Duodenal mucosa (tissue), 2 donors: ENCODE data around the gene B4GALT3.
"Not testable (repeated sequence)": the region's sequence is repeated elsewhere in the genome, so short reads cannot be mapped to it uniquely, and the experiment has no call there.

ENCODE experiments used
- H3K27ac ChIP-seq: one replicate; pipeline ENCODE4 v1.7.0; 2013; ENCODE audit warnings: low read depth, low read length
- H3K27me3 ChIP-seq, 2 donors: one replicate each; pipeline ENCODE4 v1.7.0; 2013; ENCODE audit warnings: low read length in 2 of 2, control low read depth in 1 of 2; ENCODE audit not compliant: insufficient read depth in 2 of 2, control insufficient read depth in 1 of 2
- H3K36me3 ChIP-seq, 2 donors: one replicate each; pipeline ENCODE4 v1.7.0; 2013; ENCODE audit warnings: low read length in 2 of 2, control low read depth in 1 of 2; ENCODE audit not compliant: insufficient read depth in 2 of 2, control insufficient read depth in 1 of 2
- H3K4me1 ChIP-seq, 2 donors: one replicate each; pipeline ENCODE4 v1.7.0; 2013; ENCODE audit warnings: low read length in 2 of 2, control low read depth in 1 of 2; ENCODE audit not compliant: insufficient read depth in 2 of 2, control insufficient read depth in 1 of 2
- H3K4me3 ChIP-seq, 2 donors: one replicate each; pipeline ENCODE4 v1.7.0; 2013; ENCODE audit warnings: low read length in 2 of 2, low read depth in 1 of 2
- H3K9ac ChIP-seq, 2 donors: one replicate each; pipeline ENCODE4 v1.7.0; 2013; ENCODE audit warnings: low read length in 2 of 2, low read depth in 1 of 2
- H3K9me3 ChIP-seq, 2 donors: one replicate each; pipeline ENCODE4 v1.7.0; 2013; ENCODE audit warnings: low read length in 2 of 2, control low read depth in 1 of 2; ENCODE audit not compliant: control insufficient read depth in 1 of 2

The B4GALT3 gene

GRCh38 chr1:161177112-161177935, at the start of gene B4GALT3:
TSS of gene B4GALT3 (minus strand) at chr1:161177507. CDS start at chr1:161176060, 1,447 bp downstream.
- peak within 1 kb of the TSS; percentile 79 for H3K27ac ChIP-seq
- H3K4me3 ChIP-seq, result peak within 1 kb of the TSS; percentile 84 to 99
- H3K9me3 ChIP-seq, result no peaks in the 10 kb centered on the region
- no peaks in the 10 kb centered on the region for H3K27me3 ChIP-seq
- H3K4me1 ChIP-seq, result peaks cover 20 to 37% of the 10 kb centered on the region in 2 donors
- H3K36me3 ChIP-seq, result peaks cover 20 to 30% of the 10 kb centered on the region in 2 donors
- peak within 1 kb of the TSS; percentile 90 to 96 for H3K9ac ChIP-seq

GRCh38 chr1:161226759-161227158, 49.5 kb upstream of the B4GALT3 start:
- H3K9ac ChIP-seq, result peak overlapping the region; percentile 82 to 98
- peaks cover 37 to 40% of the 10 kb centered on the region in 2 donors for H3K4me1 ChIP-seq
- H3K27ac ChIP-seq, result no peak overlapping the region

DNA sequence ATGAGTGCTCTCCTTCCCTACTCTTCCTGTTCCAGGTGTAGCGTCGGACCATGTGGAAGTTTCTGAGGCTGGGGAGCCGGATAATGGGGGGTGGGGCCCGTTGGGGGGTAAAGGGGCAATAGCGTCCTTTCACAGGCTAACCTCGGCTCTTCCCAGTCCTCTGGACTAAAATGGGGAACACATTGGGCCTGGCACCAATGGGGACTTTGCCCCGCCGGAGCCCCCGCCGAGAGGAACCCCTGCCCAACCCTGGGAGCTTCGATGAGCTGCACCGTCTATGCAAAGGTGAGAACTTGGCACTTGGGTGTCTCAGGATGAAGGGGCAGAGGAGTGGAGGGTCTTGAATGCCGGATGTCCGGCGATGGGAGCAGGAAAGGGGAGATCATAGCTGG, 49.0 kb upstream of the B4GALT3 start:
- Histone ChIP-seq H3K27ac (peak overlapping the region; percentile 34), H3K9ac (peak overlapping the region; percentile 82 to 98), H3K4me1 (peaks cover 37 to 40% of the 10 kb centered on the region in 2 donors), H3K36me3 (peaks cover 22 to 30% of the 10 kb centered on the region in 2 donors), H3K27me3 (no peaks in the 10 kb centered on the region), H3K4me3 (peak overlapping the region; percentile 95 to 98), H3K9me3 (no peaks in the 10 kb centered on the region)

More at GRCh38 chr1:161226759-161227158, 49.5 kb upstream of the B4GALT3 start:
- Histone ChIP-seq H3K27me3 (no peaks in the 10 kb centered on the region), H3K36me3 (peaks cover 22 to 30% of the 10 kb centered on the region in 2 donors), H3K9me3 (no peaks in the 10 kb centered on the region), H3K4me3 (peak overlapping the region; percentile 95 to 98)

GRCh38 chr1:161225534-161226319, 48.4 kb upstream of the B4GALT3 start, which contains the start of gene TOMM40L:
TSS of gene TOMM40L (plus strand) at chr1:161226060. CDS start at chr1:161226490, 430 bp downstream.
- Histone ChIP-seq H3K4me3 (peak within 1 kb of the TSS; percentile 95 to 98), H3K4me1 (peaks cover 37 to 40% of the 10 kb centered on the region in 2 donors), H3K27me3 (no peaks in the 10 kb centered on the region), H3K36me3 (peaks cover 22 to 29% of the 10 kb centered on the region in 2 donors), H3K9me3 (no peaks in the 10 kb centered on the region), H3K9ac (peak within 1 kb of the TSS; percentile 82 to 98), H3K27ac (peak within 1 kb of the TSS; percentile 34)

GRCh38 chr1:161225178-161225533, 47.8 kb upstream of the B4GALT3 start:
- Histone ChIP-seq H3K9me3 (no peaks in the 10 kb centered on the region), H3K4me3 (peak overlapping the region; percentile 1 to 35), H3K27me3 (no peaks in the 10 kb centered on the region), H3K9ac (peak overlapping the region in 1 of 2 donors; percentile 32), H3K4me1 (peaks cover 37 to 40% of the 10 kb centered on the region in 2 donors), H3K27ac (no peak overlapping the region), H3K36me3 (peaks cover 19 to 23% of the 10 kb centered on the region in 2 donors)

- H3K4me3 ChIP-seq, result peak overlapping the region in 1 of 2 donors; percentile 16
- not testable (repeated sequence) for H3K9me3 ChIP-seq, H3K9ac ChIP-seq, H3K27me3 ChIP-seq, H3K27ac ChIP-seq
- peaks cover 37 to 42% of the 10 kb centered on the region in 2 donors for H3K4me1 ChIP-seq
- peaks cover 17 to 18% of the 10 kb centered on the region in 2 donors for H3K36me3 ChIP-seq
Measured at GRCh38 chr1:161224695-161225087, 47.4 kb upstream of the B4GALT3 start.

- H3K4me3 ChIP-seq, result peak overlapping the region in 1 of 2 donors; percentile 16
- H3K27ac ChIP-seq, result no peak overlapping the region
- peaks cover 40 to 48% of the 10 kb centered on the region in 2 donors for H3K4me1 ChIP-seq
- H3K36me3 ChIP-seq, result peaks cover 10 to 12% of the 10 kb centered on the region in 2 donors
- H3K9ac ChIP-seq, result no peak overlapping the region
- no peaks in the 10 kb centered on the region for H3K27me3 ChIP-seq
- no peaks in the 10 kb centered on the region for H3K9me3 ChIP-seq
Measured at GRCh38 chr1:161223805-161224694, 46.7 kb upstream of the B4GALT3 start.

DNA sequence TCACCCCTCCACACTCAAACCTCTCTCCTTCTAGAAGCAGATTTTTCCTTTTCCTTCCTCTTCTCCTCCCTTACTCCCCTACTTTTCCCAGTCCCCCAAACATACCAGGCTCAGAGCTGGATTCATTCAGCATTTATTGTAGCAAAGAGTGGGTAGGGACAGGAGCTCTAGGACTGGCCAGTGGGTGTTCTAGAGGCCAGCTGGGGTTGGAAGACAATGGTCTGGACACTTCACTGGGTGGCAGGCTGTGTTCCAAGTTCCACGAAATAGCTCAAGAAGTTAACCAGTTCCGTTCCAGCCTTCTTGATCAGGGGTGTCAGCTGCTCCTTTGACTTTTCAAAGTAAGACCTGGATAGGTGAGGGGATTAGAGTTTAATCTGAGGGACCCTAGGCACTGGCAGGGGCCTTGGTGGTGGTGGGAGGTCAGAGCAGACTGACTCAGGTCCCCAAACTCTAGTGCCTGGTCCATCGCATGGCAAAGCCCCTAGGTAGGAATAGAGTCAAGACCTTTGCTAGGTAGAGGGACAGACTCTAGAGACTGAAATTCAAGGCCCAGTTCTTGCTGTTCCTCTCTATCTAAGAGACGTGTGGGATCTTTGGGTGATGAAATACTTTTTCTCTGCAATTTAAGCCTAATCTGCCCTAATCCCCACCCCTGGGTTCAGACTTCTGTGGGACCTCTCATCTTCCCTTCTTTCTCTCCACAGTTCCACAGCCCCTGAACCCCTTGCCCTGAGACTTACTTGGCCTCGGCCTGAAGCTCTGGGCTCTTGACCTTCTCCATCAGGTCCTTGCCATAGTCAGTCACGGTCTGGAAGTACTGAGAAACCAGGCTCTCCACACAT, 45.1 kb upstream of the B4GALT3 start:
- no peaks in the 10 kb centered on the region for H3K27me3 ChIP-seq
- H3K36me3 ChIP-seq, result no peaks in the 10 kb centered on the region
- peaks cover 40 to 53% of the 10 kb centered on the region in 2 donors for H3K4me1 ChIP-seq
- H3K4me3 ChIP-seq, result no peak overlapping the region
- no peaks in the 10 kb centered on the region for H3K9me3 ChIP-seq
- H3K27ac ChIP-seq, result no peak overlapping the region
- no peak overlapping the region for H3K9ac ChIP-seq

- Histone ChIP-seq H3K4me3 (no peak overlapping the region), H3K27me3 (no peaks in the 10 kb centered on the region), H3K9me3 (no peaks in the 10 kb centered on the region), H3K27ac (no peak overlapping the region), H3K4me1 (peaks cover 25 to 45% of the 10 kb centered on the region in 2 donors), H3K36me3 (peaks cover 0 to 4% of the 10 kb centered on the region in 2 donors), H3K9ac (no peak overlapping the region)
Measured at GRCh38 chr1:161220002-161220401, 42.7 kb upstream of the B4GALT3 start.
